Endothelial cell of umbilical vein (primary cell): ENCODE data around the gene THSD4.

ENCODE experiments used
- EZH2 ChIP-seq: IDR thresholded peaks from 2 replicates; pipeline ENCODE4 v1.6.1; 2012; ENCODE audit warnings: borderline replicate concordance, low read depth, mild to moderate bottlenecking, moderate library complexity, low read length, inconsistent platforms; ENCODE audit not compliant: severe bottlenecking
- GATA2 ChIP-seq: IDR thresholded peaks from 2 replicates; pipeline ENCODE4 v1.7.0; 2011; ENCODE audit warnings: low read depth, mild to moderate bottlenecking, moderate library complexity, mixed read lengths, low read length; ENCODE audit not compliant: insufficient read length, insufficient read depth
- JUN ChIP-seq: IDR thresholded peaks from 2 replicates; pipeline ENCODE4 v1.6.1; 2011; ENCODE audit warnings: borderline replicate concordance, low read depth; ENCODE audit not compliant: insufficient read length, insufficient read depth
- POLR2A ChIP-seq: IDR thresholded peaks from 2 replicates; pipeline ENCODE4 v1.6.1; 2012; ENCODE audit warnings: low read depth, mild to moderate bottlenecking, control low read depth, low read length
- POLR2AphosphoS5 ChIP-seq: IDR thresholded peaks from 2 replicates; pipeline ENCODE4 v1.6.1; 2012; ENCODE audit warnings: low read depth, mild to moderate bottlenecking, control low read depth, low read length, moderate library complexity; ENCODE audit not compliant: insufficient read depth
- TF ChIP-seq, protein P1 (sequence below), 2 donors: IDR thresholded peaks; 1 replicate in 1 of 2; 2 replicates in 1 of 2; pipeline ENCODE4 v1.5.1; 2011; ENCODE audit warnings: low read length in 2 of 2, mild to moderate bottlenecking in 2 of 2, moderate library complexity in 2 of 2, control low read depth in 1 of 2, inconsistent platforms in 1 of 2, low read depth in 1 of 2; ENCODE audit not compliant: insufficient read depth in 1 of 2; ENCODE audit errors: extremely low read depth in 1 of 2

- TF ChIP-seq, protein P1, sequence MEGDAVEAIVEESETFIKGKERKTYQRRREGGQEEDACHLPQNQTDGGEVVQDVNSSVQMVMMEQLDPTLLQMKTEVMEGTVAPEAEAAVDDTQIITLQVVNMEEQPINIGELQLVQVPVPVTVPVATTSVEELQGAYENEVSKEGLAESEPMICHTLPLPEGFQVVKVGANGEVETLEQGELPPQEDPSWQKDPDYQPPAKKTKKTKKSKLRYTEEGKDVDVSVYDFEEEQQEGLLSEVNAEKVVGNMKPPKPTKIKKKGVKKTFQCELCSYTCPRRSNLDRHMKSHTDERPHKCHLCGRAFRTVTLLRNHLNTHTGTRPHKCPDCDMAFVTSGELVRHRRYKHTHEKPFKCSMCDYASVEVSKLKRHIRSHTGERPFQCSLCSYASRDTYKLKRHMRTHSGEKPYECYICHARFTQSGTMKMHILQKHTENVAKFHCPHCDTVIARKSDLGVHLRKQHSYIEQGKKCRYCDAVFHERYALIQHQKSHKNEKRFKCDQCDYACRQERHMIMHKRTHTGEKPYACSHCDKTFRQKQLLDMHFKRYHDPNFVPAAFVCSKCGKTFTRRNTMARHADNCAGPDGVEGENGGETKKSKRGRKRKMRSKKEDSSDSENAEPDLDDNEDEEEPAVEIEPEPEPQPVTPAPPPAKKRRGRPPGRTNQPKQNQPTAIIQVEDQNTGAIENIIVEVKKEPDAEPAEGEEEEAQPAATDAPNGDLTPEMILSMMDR (IDR thresholded peaks at IDR 0.05; ENCODE audit: extremely low read depth in 1 of 2, insufficient read depth in 1 of 2, low read depth in 1 of 2, low read length in 2 of 2) = no peak
- no peak for TF ChIP-seq POLR2A
- no peak for TF ChIP-seq EZH2
- no peak for TF ChIP-seq GATA2
- no peak for TF ChIP-seq JUN
- no peak for TF ChIP-seq POLR2AphosphoS5
Observed at GRCh38 chr15:71678191-71678590, 562.9 kb downstream of the THSD4 start.
